ENCODE measurements around the gene SMAD3. TPM values are rescaled to one million over a fixed set of nuclear protein-coding genes. Genes with fewer than 3 reads are reported as not detected.

SMAD3 gene
- total RNA-seq, 1 donor from 2014 or later, result 12.5 TPM

GRCh38 chr15:67172172-67172571 lies 106.8 kb downstream of the SMAD3 start:
- peaks cover 14% of the 10 kb centered on the region for H3K4me1 ChIP-seq
- DNase-seq (ENCODE audit: low spot score), result no peak
- no peaks in the 10 kb centered on the region for H3K79me2 ChIP-seq (ENCODE audit: low read depth)
- H3F3A ChIP-seq (ENCODE audit: low read depth), result no peaks in the 10 kb centered on the region
- H3K4me2 ChIP-seq, result no peak overlapping the region
- H3K27ac ChIP-seq, result no peak overlapping the region
- no peaks in the 10 kb centered on the region for H3K9me3 Mint-ChIP-seq
- H3K9ac ChIP-seq, result no peak overlapping the region
- H3K9me3 ChIP-seq (ENCODE audit: low read depth), result no peaks in the 10 kb centered on the region
- H3K36me3 ChIP-seq, result no peaks in the 10 kb centered on the region
- H3K27me3 ChIP-seq, result no peaks in the 10 kb centered on the region
- H3K36me3 Mint-ChIP-seq, result peaks cover 64% of the 10 kb centered on the region
- H3K4me3 Mint-ChIP-seq, result no peak overlapping the region
- H3K27ac Mint-ChIP-seq, result no peak overlapping the region
- peaks cover 34% of the 10 kb centered on the region for H3K4me1 Mint-ChIP-seq
- no peak overlapping the region for H2AFZ ChIP-seq (replicated peaks)
- peaks cover 5% of the 10 kb centered on the region for H4K20me1 ChIP-seq (ENCODE audit: low read depth)
- H3K4me3 ChIP-seq, result no peak overlapping the region
- TF ChIP-seq EZH2phosphoT487 (IDR thresholded peaks at IDR 0.05), result no peak
- TF ChIP-seq EZH2 (IDR thresholded peaks at IDR 0.05), result no peak
- TF ChIP-seq CTCF (IDR thresholded peaks at IDR 0.05), result no peak
- H3K27me3 Mint-ChIP-seq (ENCODE audit: insufficient read depth, low read depth), result peaks cover 2% of the 10 kb centered on the region

- DNase-seq (ENCODE audit: low spot score), result no peak
- H3K9me3 ChIP-seq (ENCODE audit: low read depth), result no peaks in the 10 kb centered on the region
- H3K79me2 ChIP-seq (ENCODE audit: low read depth), result no peaks in the 10 kb centered on the region
- Mint-ChIP-seq H3K4me1 (peaks cover 33% of the 10 kb centered on the region), H3K36me3 (peaks cover 62% of the 10 kb centered on the region), H3K27me3 (ENCODE audit: insufficient read depth, low read depth) (peaks cover 2% of the 10 kb centered on the region), H3K27ac (no peak overlapping the region), H3K4me3 (no peak overlapping the region), H3K9me3 (no peaks in the 10 kb centered on the region)
- H3K4me2 ChIP-seq, result no peak overlapping the region
- no peaks in the 10 kb centered on the region for H3F3A ChIP-seq (ENCODE audit: low read depth)
- H3K27me3 ChIP-seq, result no peaks in the 10 kb centered on the region
- peaks cover 14% of the 10 kb centered on the region for H3K4me1 ChIP-seq
- no peak overlapping the region for H3K4me3 ChIP-seq
- H3K36me3 ChIP-seq, result no peaks in the 10 kb centered on the region
- no peak overlapping the region for H2AFZ ChIP-seq (replicated peaks)
- peaks cover 5% of the 10 kb centered on the region for H4K20me1 ChIP-seq (ENCODE audit: low read depth)
- TF ChIP-seq EZH2phosphoT487 (IDR thresholded peaks at IDR 0.05) (no peak), EZH2 (IDR thresholded peaks at IDR 0.05) (no peak), CTCF (IDR thresholded peaks at IDR 0.05) (no peak)
- H3K27ac ChIP-seq, result no peak overlapping the region
- no peak overlapping the region for H3K9ac ChIP-seq
These were observed 107.6 kb downstream of the SMAD3 start for GRCh38 chr15:67173005-67173404.

- Histone ChIP-seq H3K9me3 (ENCODE audit: low read depth) (no peaks in the 10 kb centered on the region), H3K9ac (no peak overlapping the region), H4K20me1 (ENCODE audit: low read depth) (peaks cover 5% of the 10 kb centered on the region), H3K27ac (no peak overlapping the region), H3K4me2 (no peak overlapping the region), H2AFZ (replicated peaks) (no peak overlapping the region), H3K27me3 (no peaks in the 10 kb centered on the region), H3F3A (ENCODE audit: low read depth) (no peaks in the 10 kb centered on the region), H3K4me3 (no peak overlapping the region), H3K36me3 (no peaks in the 10 kb centered on the region), H3K79me2 (ENCODE audit: low read depth) (no peaks in the 10 kb centered on the region), H3K4me1 (peaks cover 14% of the 10 kb centered on the region)
- no peak overlapping the region for H3K4me3 Mint-ChIP-seq
- H3K9me3 Mint-ChIP-seq, result no peaks in the 10 kb centered on the region
- DNase-seq (ENCODE audit: low spot score), result no peak
- H3K4me1 Mint-ChIP-seq, result peaks cover 29% of the 10 kb centered on the region
- TF ChIP-seq CTCF (IDR thresholded peaks at IDR 0.05) (no peak), EZH2 (IDR thresholded peaks at IDR 0.05) (no peak), EZH2phosphoT487 (IDR thresholded peaks at IDR 0.05) (no peak)
- H3K27ac Mint-ChIP-seq, result no peak overlapping the region
- H3K27me3 Mint-ChIP-seq (ENCODE audit: insufficient read depth, low read depth), result peaks cover 2% of the 10 kb centered on the region
- H3K36me3 Mint-ChIP-seq, result peaks cover 63% of the 10 kb centered on the region
These were observed 108.4 kb downstream of the SMAD3 start for GRCh38 chr15:67173786-67174185.
